GM12878 (cell line): Measurements from ENCODE around the gene FXYD3. TPM values are rescaled to one million over a fixed set of nuclear protein-coding genes. Genes with fewer than 3 reads are reported as not detected.

Experiments
- ATAC-seq: fragments of 200-7000 bp; cut with Tn5 transposase; 3 replicates; pipeline ENCODE4 v1.9.1; 2020; ENCODE audit warnings: mild to moderate bottlenecking, moderate library complexity
- BruUV-seq: library from RNA; stranded (reverse); fragments of 400-500 nt; replicated peaks from 2 replicates; lab custom pipeline; 2021; lab: Mats Ljungman, UMichigan
- CTCF ChIA-PET: fragments of 300-600 bp; sonication (Branson Sonifier 250); formaldehyde crosslinking; extraction: SDS; loops from one replicate; lab custom pipeline; 2021; ENCODE audit warnings: inconsistent platforms; lab: Yijun Ruan, JAX
- POLR2A ChIA-PET: fragments of 350-600 bp; formaldehyde crosslinking; extraction: SDS; loops from one replicate; lab custom pipeline; 2021; ENCODE audit warnings: inconsistent platforms; lab: Charles Lee
- RAD21 ChIA-PET: fragments of 300-600 bp; sonication (Branson Sonifier 250); formaldehyde crosslinking; loops from one replicate; lab custom pipeline; 2023; ENCODE audit warnings: antibody characterized with exemption; ENCODE audit not compliant: unreplicated experiment; lab: Charles Lee
- SMC1A ChIA-PET: fragments of 300-600 bp; sonication (Branson Sonifier 250); formaldehyde crosslinking; loops from one replicate; lab custom pipeline; 2023; ENCODE audit not compliant: unreplicated experiment, uncharacterized antibody; lab: Charles Lee
- DNase-seq: peaks from one replicate; pipeline ENCODE4 v3.0.0-alpha.2; 2011; ENCODE audit warnings: low read depth, low spot score
- FAIRE-seq: peaks from 3 replicates; lab custom pipeline; 2011; peaks lifted over from hg19 to GRCh38; lab: Jason Lieb, UNC
- H2AFZ ChIP-seq: 2 replicates; pipeline ENCODE4 v1.6.0; 2011; ENCODE audit warnings: low read depth, low read length, control low read depth; ENCODE audit not compliant: control insufficient read depth
- H3K27ac ChIP-seq: 2 replicates; pipeline ENCODE4 v1.5.1; 2011; ENCODE audit warnings: control low read depth; ENCODE audit not compliant: control insufficient read depth, insufficient read depth
- H3K27me3 ChIP-seq, 2 experiments: replicated peaks in 1 of 2; 2 replicates each; pipeline versions ENCODE4 v1.6.0 to v1.6.1; 2011; ENCODE audit warnings: low read length in 1 of 2; ENCODE audit not compliant: control insufficient read depth in 2 of 2, insufficient read depth in 2 of 2
- H3K36me3 ChIP-seq, 2 experiments: 2 replicates each; pipeline ENCODE4 v1.5.1; 2011; ENCODE audit warnings: low read length in 1 of 2; ENCODE audit not compliant: control insufficient read depth in 2 of 2, insufficient read depth in 2 of 2
- H3K4me1 ChIP-seq: 2 replicates; pipeline ENCODE4 v1.6.1; 2011; ENCODE audit warnings: mild to moderate bottlenecking, low read length, moderate library complexity, mixed read lengths; ENCODE audit not compliant: control insufficient read depth, insufficient read depth
- H3K4me2 ChIP-seq: 2 replicates; pipeline ENCODE4 v1.6.0; 2011; ENCODE audit warnings: control low read depth; ENCODE audit not compliant: control insufficient read depth, insufficient read depth
- H3K4me3 ChIP-seq: fragments of 200-600 bp; sonication (generic); 2 replicates; pipeline ENCODE4 v1.5.1; 2016
- H3K79me2 ChIP-seq: 2 replicates; pipeline ENCODE4 v1.6.0; 2011; ENCODE audit warnings: low read length; ENCODE audit not compliant: control insufficient read depth, insufficient read depth
- H3K9ac ChIP-seq: 2 replicates; pipeline ENCODE4 v1.8.0; 2011; ENCODE audit warnings: low read length, control low read depth, mixed read lengths; ENCODE audit not compliant: control insufficient read depth, insufficient read depth
- H3K9me3 ChIP-seq: replicated peaks from 3 replicates; pipeline ENCODE4 v1.5.1; 2011; ENCODE audit warnings: mild to moderate bottlenecking, low read length; ENCODE audit not compliant: control insufficient read depth, insufficient read depth
- H4K20me1 ChIP-seq: 2 replicates; pipeline ENCODE4 v1.6.0; 2011; ENCODE audit not compliant: control insufficient read depth, insufficient read depth
- ATF7 ChIP-seq: fragments of 450-650 bp; IDR thresholded peaks from 2 replicates; pipeline ENCODE4 v1.6.1; 2016; ENCODE audit warnings: low read depth, mild to moderate bottlenecking
- BCL3 ChIP-seq: IDR thresholded peaks from 2 replicates; pipeline ENCODE4 v1.6.1; 2011; ENCODE audit warnings: borderline replicate concordance, low read depth, mild to moderate bottlenecking, moderate library complexity, low read length; ENCODE audit not compliant: insufficient read depth, poor library complexity, severe bottlenecking
- BHLHE40 ChIP-seq, 2 experiments: fragments of 450-650 bp in 1 of 2; IDR thresholded peaks; 2 replicates each; pipeline ENCODE4 v1.6.1; 2011 to 2017; ENCODE audit warnings: low read depth in 2 of 2, borderline replicate concordance in 1 of 2, improper control_type of control experiment in 1 of 2, low read length in 1 of 2, mild to moderate bottlenecking in 1 of 2
- CBFB ChIP-seq: IDR thresholded peaks from 2 replicates; pipeline ENCODE4 v1.6.1; 2016; ENCODE audit warnings: antibody characterized with exemption, low read depth
- CUX1 ChIP-seq: IDR thresholded peaks from 2 replicates; pipeline ENCODE4 v1.6.1; 2012; ENCODE audit warnings: improper control_type of control experiment, low read depth, low read length; ENCODE audit not compliant: insufficient replicate concordance
- EGR1 ChIP-seq, 2 experiments: IDR thresholded peaks; 1 replicate in 1 of 2; 2 replicates in 1 of 2; pipeline ENCODE4 v1.6.1; 2011 to 2012; ENCODE audit warnings: low read depth in 2 of 2, low read length in 2 of 2, borderline replicate concordance in 1 of 2, mild to moderate bottlenecking in 1 of 2, moderate library complexity in 1 of 2
- ESRRA ChIP-seq: IDR thresholded peaks from 2 replicates; pipeline ENCODE4 v1.6.1; 2012; ENCODE audit warnings: mild to moderate bottlenecking, low read length, improper control_type of control experiment
- KDM1A ChIP-seq: fragments of 200-600 bp; sonication (generic); IDR thresholded peaks from 2 replicates; pipeline ENCODE4 v1.6.1; 2016; ENCODE audit warnings: borderline replicate concordance
- MEF2A ChIP-seq: IDR thresholded peaks from 2 replicates; pipeline ENCODE4 v1.6.1; 2011; ENCODE audit warnings: low read depth, mild to moderate bottlenecking, low read length, moderate library complexity; ENCODE audit not compliant: insufficient read depth
- NR2C1 ChIP-seq: fragments of 450-650 bp; IDR thresholded peaks from 2 replicates; pipeline ENCODE4 v1.6.1; 2017; ENCODE audit warnings: antibody characterized with exemption, mild to moderate bottlenecking, moderate library complexity
- PKNOX1 ChIP-seq: fragments of 450-650 bp; IDR thresholded peaks from 2 replicates; pipeline ENCODE4 v1.6.1; 2016; ENCODE audit warnings: mild to moderate bottlenecking
- RCOR1 ChIP-seq: conservative IDR thresholded peaks from 2 replicates; pipeline ENCODE4 v1.6.1; 2012; ENCODE audit warnings: low read depth, low read length, improper control_type of control experiment
- RUNX3 ChIP-seq: IDR thresholded peaks from 2 replicates; pipeline ENCODE4 v1.6.1; 2012; ENCODE audit warnings: low read length, inconsistent platforms
- SMARCA5 ChIP-seq: fragments of 450-650 bp; IDR thresholded peaks from 2 replicates; pipeline ENCODE4 v1.6.1; 2017; ENCODE audit warnings: mild to moderate bottlenecking
- WRNIP1 ChIP-seq: IDR thresholded peaks from 2 replicates; pipeline ENCODE4 v1.6.1; 2011; ENCODE audit warnings: low read depth, low read length, improper control_type of control experiment, borderline replicate concordance
- WGBS: methylation state at CpG from one replicate; pipeline ENCODE4 v1.1.6; 2016; ENCODE audit warnings: low lambda C conversion rate; ENCODE audit not compliant: insufficient replicate concordance, insufficient coverage; ENCODE audit errors: missing lambda C conversion rate; 5-methylcytosine and 5-hydroxymethylcytosine counted together
- in situ Hi-C: fragments of 300-500 bp; cut with MboI; formaldehyde crosslinking; loops from 9 replicates; pipeline ENCODE4 v1.14.3; 2018; ENCODE audit warnings: mixed read lengths
- intact Hi-C: fragments of 100-400 bp; cut with micrococcal nuclease; formaldehyde crosslinking; loops from one replicate; pipeline ENCODE4 v1.14.2; 2022; ENCODE audit not compliant: unreplicated experiment
- polyA plus RNA-seq, 11 experiments: library from polyadenylated mRNA; depleted of rRNA in 4 of 11; unstranded in 6 of 11; stranded (reverse) in 5 of 11; fragments of >200 nt; fragmentation: Nextera tagmentation in 4 of 11; fragmentation: Illumina TruSeq in 1 of 11; extraction: Ambion mirVana in 4 of 11; extraction: Trizol in 1 of 11; gene quantifications; 1 replicate in 1 of 11; 2 replicates in 10 of 11; pipeline versions ENCODE4 v1.2.1 to v1.2.3, GENCODE V29; 2011 to 2016; ENCODE audit warnings: inconsistent platforms in 2 of 11, missing spikeins in 2 of 11, low read depth in 1 of 11
- total RNA-seq, 4 experiments: library from RNA; depleted of rRNA in 3 of 4; stranded (reverse); fragments of >200 nt in 3 of 4; fragmentation: Illumina TruSeq in 1 of 4; extraction: Trizol in 1 of 4; gene quantifications; 2 replicates each; pipeline versions ENCODE4 v1.2.1 to v1.2.3, GENCODE V29; 2013 to 2021

The FXYD3 gene
- total and polyA plus RNA-seq, 10 of the 15 experiments (the other 5 are each of a cell fraction or from before 2014, with no cell fraction given) = 0.09 to 0.44 TPM; not detected in 8

GRCh38 chr19:35100588-35101533 lies 14.8 kb upstream of the FXYD3 start:
- no peak overlapping the region for H3K4me3 ChIP-seq
- H3K36me3 ChIP-seq = no peaks in the 10 kb centered on the region
- intact Hi-C loops (no loop called here), in situ Hi-C loops (no loop called here)
- no peak overlapping the region for H3K4me2 ChIP-seq
- no peaks in the 10 kb centered on the region; a peak in 1 of 4 replicates for H3K27me3 ChIP-seq
- no peak overlapping the region for H2AFZ ChIP-seq
- TF ChIP-seq CUX1 = no peak
- TF ChIP-seq MEF2A = no peak
- TF ChIP-seq RCOR1 = no peak
- no peak for TF ChIP-seq CBFB
- no peak for TF ChIP-seq NR2C1
- no peak for TF ChIP-seq BCL3
- TF ChIP-seq ATF7 = no peak
- TF ChIP-seq PKNOX1 = no peak
- TF ChIP-seq KDM1A = no peak
- TF ChIP-seq SMARCA5 = no peak
- TF ChIP-seq BHLHE40 (IDR thresholded peaks at IDR 0.05; ENCODE audit: borderline replicate concordance in 1 of 2, low read depth in 2 of 2, low read length in 1 of 2) = no peak
- no peak for TF ChIP-seq EGR1 (IDR thresholded peaks at IDR 0.05; ENCODE audit: borderline replicate concordance in 1 of 2, low read depth in 2 of 2, low read length in 2 of 2)
- TF ChIP-seq ESRRA = no peak
- TF ChIP-seq WRNIP1 = no peak
- TF ChIP-seq RUNX3 = no peak
- TF ChIP-seq, all 136 proteins: peak for 0
- Histone ChIP-seq H3K4me1 (no peaks in the 10 kb centered on the region), H3K79me2 (no peaks in the 10 kb centered on the region), H3K9me3 (no peaks in the 10 kb centered on the region; the same call in 2 of the 3 replicates), H3K9ac (no peak overlapping the region), H3K27ac (no peak overlapping the region), H4K20me1 (no peaks in the 10 kb centered on the region)
- DNase-seq = no peak
- SMC1A ChIA-PET = interaction anchor here (1.6 kb wide), 1 partner anchor 40 kb away, joined by 3 read pairs; no protein-coding TSS in a partner anchor
- no peak for FAIRE-seq
- POLR2A ChIA-PET = no interaction called here
- WGBS = 32% methylated on average over 16 of the region's 16 CpGs
- ATAC-seq = no peak
- RAD21 ChIA-PET = no interaction called here
- BruUV-seq = no TSS peak
- CTCF ChIA-PET = interaction anchor here (0.8 to 1.4 kb wide), 3 partner anchors 35 to 57 kb away, joined by 3 read pairs; no protein-coding TSS in a partner anchor
